H1 (cell line): ENCODE measurements around the gene CTBP2.

ENCODE experiments used
- CTCF ChIP-seq, 3 experiments: IDR thresholded peaks; 1 replicate in 2 of 3; 2 replicates in 1 of 3; pipeline versions ENCODE4 v1.5.1 to v1.6.1; 2011; ENCODE audit warnings: low read length in 3 of 3, mild to moderate bottlenecking in 3 of 3, inconsistent platforms in 2 of 3, low read depth in 1 of 3, moderate library complexity in 1 of 3; ENCODE audit not compliant: insufficient read depth in 1 of 3; ENCODE audit errors: control extremely low read depth in 1 of 3
- EP300 ChIP-seq, 2 experiments: IDR thresholded peaks; 1 replicate in 1 of 2; 2 replicates in 1 of 2; pipeline ENCODE4 v1.6.1; 2011 to 2012; ENCODE audit warnings: low read depth in 2 of 2, low read length in 2 of 2, mild to moderate bottlenecking in 2 of 2, borderline replicate concordance in 1 of 2, inconsistent platforms in 1 of 2, moderate library complexity in 1 of 2

GRCh38 chr10:125091891-125092290 lies 68.5 kb downstream of the CTBP2 start:
- TF ChIP-seq EP300 (IDR thresholded peaks at IDR 0.05; ENCODE audit: borderline replicate concordance in 1 of 2, low read depth in 2 of 2, low read length in 2 of 2) = no peak
- TF ChIP-seq CTCF (IDR thresholded peaks at IDR 0.05; ENCODE audit: control extremely low read depth in 1 of 3, insufficient read depth in 1 of 3, low read depth in 1 of 3, low read length in 3 of 3) = no peak
